IMR-90 (cell line): Measurements from ENCODE around the gene TAF3. TPM values are rescaled to one million over a fixed set of nuclear protein-coding genes. Genes with fewer than 3 reads are reported as not detected.

Experiments
- ATAC-seq: fragments of 200-7000 bp; cut with Tn5 transposase; 2 replicates; pipeline ENCODE4 v1.9.1; 2020; ENCODE audit warnings: low read depth, mild to moderate bottlenecking, moderate library complexity
- BruUV-seq: library from RNA; stranded (reverse); fragments of 400-500 nt; replicated peaks from 2 replicates; lab custom pipeline; 2021; lab: Mats Ljungman, UMichigan
- CTCF ChIA-PET: fragments of 300-600 bp; formaldehyde crosslinking; extraction: SDS; loops from one replicate; lab custom pipeline; 2021; ENCODE audit warnings: antibody characterized with exemption; lab: Yijun Ruan, JAX
- POLR2A ChIA-PET: fragments of 300-600 bp; sonication (Branson Sonifier 250); formaldehyde crosslinking; loops from one replicate; lab custom pipeline; 2022; ENCODE audit warnings: antibody characterized with exemption; ENCODE audit not compliant: unreplicated experiment; lab: Charles Lee
- DNase-seq: peaks from one replicate; pipeline ENCODE4 v3.0.0; 2013
- H2AFZ ChIP-seq: replicated peaks from 2 replicates; pipeline ENCODE3; 2013; ENCODE audit warnings: low read length, mild to moderate bottlenecking; ENCODE audit not compliant: poor library complexity
- H2AK5ac ChIP-seq: 2 replicates; pipeline ENCODE4 v1.6.1; 2013; ENCODE audit warnings: low read depth, low read length, inconsistent platforms
- H2AK9ac ChIP-seq: replicated peaks from 2 replicates; pipeline ENCODE3; 2013; ENCODE audit warnings: mild to moderate bottlenecking, low read depth, low read length, moderate library complexity; ENCODE audit not compliant: poor library complexity
- H2BK120ac ChIP-seq: 2 replicates; pipeline ENCODE4 v1.6.1; 2013; ENCODE audit warnings: low read depth, low read length, inconsistent platforms
- H2BK15ac ChIP-seq: 3 replicates; pipeline ENCODE4 v1.6.1; 2013; ENCODE audit warnings: low read depth, low read length, inconsistent platforms
- H2BK20ac ChIP-seq: 2 replicates; pipeline ENCODE4 v1.6.1; 2013; ENCODE audit warnings: low read depth, mild to moderate bottlenecking, inconsistent platforms, low read length, moderate library complexity
- H2BK5ac ChIP-seq: 2 replicates; pipeline ENCODE4 v1.6.1; 2013; ENCODE audit warnings: mild to moderate bottlenecking, low read depth, low read length, inconsistent platforms; ENCODE audit not compliant: poor library complexity, severe bottlenecking
- H3K14ac ChIP-seq: replicated peaks from 2 replicates; pipeline ENCODE4 v1.6.1; 2013; ENCODE audit warnings: low read depth, low read length, inconsistent platforms
- H3K18ac ChIP-seq: 2 replicates; pipeline ENCODE4 v1.6.1; 2013; ENCODE audit warnings: low read depth, low read length, control low read depth
- H3K23ac ChIP-seq: 2 replicates; pipeline ENCODE4 v1.6.1; 2013; ENCODE audit warnings: low read depth, low read length, inconsistent platforms
- H3K27ac ChIP-seq: 2 replicates; pipeline ENCODE4 v1.5.1; 2013; ENCODE audit warnings: mild to moderate bottlenecking, control low read depth, low read length; ENCODE audit not compliant: insufficient read depth
- H3K27me3 ChIP-seq: 2 replicates; pipeline ENCODE4 v1.6.1; 2013; ENCODE audit warnings: low read length; ENCODE audit not compliant: control insufficient read depth, insufficient read depth
- H3K36me3 ChIP-seq: 2 replicates; pipeline ENCODE4 v1.6.1; 2013; ENCODE audit warnings: low read length, mixed read lengths; ENCODE audit not compliant: control insufficient read depth, insufficient read depth
- H3K4ac ChIP-seq: 2 replicates; pipeline ENCODE4 v1.6.1; 2013; ENCODE audit warnings: low read depth, low read length, inconsistent platforms
- H3K4me1 ChIP-seq: 2 replicates; pipeline ENCODE4 v1.6.1; 2013; ENCODE audit warnings: low read length, mixed read lengths; ENCODE audit not compliant: control insufficient read depth, insufficient read depth
- H3K4me2 ChIP-seq: 2 replicates; pipeline ENCODE4 v1.6.1; 2013; ENCODE audit warnings: low read depth, mild to moderate bottlenecking, control low read depth, low read length, moderate library complexity
- H3K4me3 ChIP-seq: 2 replicates; pipeline ENCODE4 v1.5.1; 2013; ENCODE audit warnings: low read depth, mild to moderate bottlenecking, control low read depth, low read length, moderate library complexity; ENCODE audit not compliant: insufficient read depth
- H3K56ac ChIP-seq: 2 replicates; pipeline ENCODE4 v1.6.1; 2013; ENCODE audit warnings: low read length, inconsistent platforms; ENCODE audit not compliant: insufficient read depth; ENCODE audit errors: extremely low read depth
- H3K79me1 ChIP-seq, 2 experiments: 2 replicates each; pipeline ENCODE4 v1.6.1; 2013; ENCODE audit warnings: low read length in 2 of 2, inconsistent platforms in 1 of 2, low read depth in 1 of 2
- H3K9ac ChIP-seq: 2 replicates; pipeline ENCODE4 v1.6.1; 2013; ENCODE audit warnings: low read depth, low read length, control low read depth
- H3K9me1 ChIP-seq: 2 replicates; pipeline ENCODE4 v1.6.1; 2013; ENCODE audit warnings: low read length, inconsistent platforms; ENCODE audit not compliant: insufficient read depth
- H3K9me3 ChIP-seq: 2 replicates; pipeline ENCODE4 v1.6.1; 2013; ENCODE audit warnings: low read length; ENCODE audit not compliant: control insufficient read depth, insufficient read depth
- H4K20me1 ChIP-seq: 2 replicates; pipeline ENCODE4 v1.6.1; 2013; ENCODE audit warnings: low read length, inconsistent platforms; ENCODE audit not compliant: insufficient read depth
- H4K5ac ChIP-seq: 2 replicates; pipeline ENCODE4 v1.6.1; 2013; ENCODE audit warnings: mild to moderate bottlenecking, low read depth, low read length, control low read depth
- H4K8ac ChIP-seq, 2 experiments: 2 replicates each; pipeline ENCODE4 v1.6.1; 2013; ENCODE audit warnings: low read depth in 2 of 2, low read length in 2 of 2, control low read depth in 1 of 2, inconsistent platforms in 1 of 2
- H4K91ac ChIP-seq: 2 replicates; pipeline ENCODE4 v1.6.1; 2013; ENCODE audit warnings: low read depth, low read length, inconsistent platforms; ENCODE audit not compliant: insufficient read depth
- CEBPB ChIP-seq: IDR thresholded peaks from 2 replicates; pipeline ENCODE4 v1.6.1; 2012; ENCODE audit warnings: low read depth, low read length, improper control_type of control experiment
- CHD1 ChIP-seq: IDR thresholded peaks from 2 replicates; pipeline ENCODE4 v1.6.1; 2012; ENCODE audit warnings: low read depth, low read length, improper control_type of control experiment
- CTCF ChIP-seq: conservative IDR thresholded peaks from 2 replicates; pipeline ENCODE4 v1.5.1; 2012; ENCODE audit warnings: mild to moderate bottlenecking, low read depth, low read length, improper control_type of control experiment
- MAZ ChIP-seq: IDR thresholded peaks from 2 replicates; pipeline ENCODE4 v1.6.1; 2012; ENCODE audit warnings: low read depth, mild to moderate bottlenecking, low read length, improper control_type of control experiment, moderate library complexity, borderline replicate concordance
- NFE2L2 ChIP-seq: fragments of 150-350 bp; IDR thresholded peaks from 2 replicates; pipeline ENCODE4 v1.6.1; 2016; ENCODE audit warnings: low read depth, mild to moderate bottlenecking, low read length
- POLR2A ChIP-seq: IDR thresholded peaks from 2 replicates; pipeline ENCODE4 v1.6.1; 2012; ENCODE audit warnings: mild to moderate bottlenecking, low read depth, low read length
- RFX5 ChIP-seq: IDR thresholded peaks from 2 replicates; pipeline ENCODE4 v1.8.0; 2012; ENCODE audit warnings: low read depth, mild to moderate bottlenecking, low read length, moderate library complexity
- WGBS, 2 experiments: methylation state at CpG; one replicate each; pipeline versions ENCODE4 v1.1.5 to v1.1.7; 2013; ENCODE audit warnings: missing lambda C conversion rate in 2 of 2; ENCODE audit not compliant: insufficient read length in 1 of 2; ENCODE audit errors: extremely low coverage in 2 of 2; 5-methylcytosine and 5-hydroxymethylcytosine counted together
- dilution Hi-C: fragments of 300-500 bp; cut with HindIII; formaldehyde crosslinking; loops from one replicate; pipeline ENCODE4 v1.14.3; 2018; ENCODE audit warnings: low sequenced_read_pairs; ENCODE audit not compliant: unreplicated experiment
- in situ Hi-C: fragments of 300-500 bp; cut with MboI; formaldehyde crosslinking; loops from 3 replicates; pipeline ENCODE4 v1.14.3; 2019; ENCODE audit warnings: low sequenced_read_pairs, inconsistent platforms, mixed read lengths
- intact Hi-C: fragments of 100-400 bp; cut with micrococcal nuclease; formaldehyde crosslinking; loops from 2 replicates; pipeline ENCODE4 v1.10.0; 2022
- polyA plus RNA-seq, 3 experiments: library from polyadenylated mRNA; depleted of rRNA; stranded (reverse); fragments of >200 nt; gene quantifications; 2 replicates each; pipeline ENCODE4 v1.2.3, GENCODE V29; 2012; ENCODE audit warnings: low replicate concordance in 1 of 3
- total RNA-seq: library from RNA; depleted of rRNA; stranded (reverse); fragments of >200 nt; gene quantifications from 2 replicates; pipeline ENCODE4 v1.2.3, GENCODE V29; 2012

TAF3 gene
- total and polyA plus RNA-seq, 2 of the 4 experiments (the other 2 are of a cell fraction) = 1.4 to 2.3 TPM

GRCh38 chr10:8052956-8053445 is 234.7 kb downstream of the TAF3 start:
- WGBS, 2 experiments = no CpG with 5 or more reads among the region's 17 CpGs
- intact Hi-C loops = loop anchor here (2.0 to 5.0 kb wide), 3 partner anchors 166 to 1156 kb away; no protein-coding TSS in a partner anchor

More at GRCh38 chr10:8052956-8053445, 234.7 kb downstream of the TAF3 start:
- ATAC-seq (no peak), DNase-seq (no peak)
- POLR2A ChIA-PET = no interaction called here
- no peaks in the 10 kb centered on the region; the same call in 1 of the 2 replicates for H3K4me1 ChIP-seq
- H4K20me1 ChIP-seq = no peaks in the 10 kb centered on the region
- H3K4ac ChIP-seq = no peak overlapping the region
- no peaks in the 10 kb centered on the region for H3K9me1 ChIP-seq
- H2BK15ac ChIP-seq = no peak overlapping the region
- H3K4me2 ChIP-seq = peak overlapping the region; percentile 76
- in situ Hi-C loops = no loop called here
- no peaks in the 10 kb centered on the region for H3K79me1 ChIP-seq
- no peak overlapping the region for H2AK5ac ChIP-seq
- no peak for TF ChIP-seq RFX5
- no peak for TF ChIP-seq CEBPB
- TF ChIP-seq MAZ = no peak
- TF ChIP-seq CHD1 = no peak
- no peak for TF ChIP-seq POLR2A
- no peak for TF ChIP-seq CTCF
- TF ChIP-seq NFE2L2 = no peak
- no peak overlapping the region for H2BK5ac ChIP-seq
- H3K27ac ChIP-seq = no peak overlapping the region
- H2BK20ac ChIP-seq = no peak overlapping the region
- H3K14ac ChIP-seq = no peak overlapping the region
- H3K27me3 ChIP-seq = peaks cover 91% of the 10 kb centered on the region
- BruUV-seq = no TSS peak
- dilution Hi-C loops = no loop called here
- H3K4me3 ChIP-seq = no peak overlapping the region
- no peaks in the 10 kb centered on the region for H3K36me3 ChIP-seq
- CTCF ChIA-PET = interaction anchor here (0.6 to 0.8 kb wide), 3 partner anchors 19 to 1348 kb away, joined by 3 to 4 read pairs (median 3); no protein-coding TSS in a partner anchor
- H4K8ac ChIP-seq = no peak overlapping the region
- H2AK9ac ChIP-seq = peak overlapping the region; percentile 52
- peaks cover 4% of the 10 kb centered on the region; the same call in 1 of the 2 replicates for H3K9me3 ChIP-seq
- H4K91ac ChIP-seq = no peak overlapping the region
- H2AFZ ChIP-seq = peak overlapping the region; percentile 75
- no peak overlapping the region for H2BK120ac ChIP-seq
- no peak overlapping the region for H3K9ac ChIP-seq
- H3K18ac ChIP-seq = no peak overlapping the region
- H4K5ac ChIP-seq = no peak overlapping the region
- no peak overlapping the region for H3K56ac ChIP-seq
- H3K23ac ChIP-seq = no peak overlapping the region
